GM23248 (cell line): ENCODE results near the gene SHMT1.

Experiments used
- EZH2 ChIP-seq: fragments of 200-600 bp; sonication (generic); IDR thresholded peaks from 2 replicates; pipeline ENCODE4 v1.6.1; 2018; ENCODE audit warnings: antibody characterized with exemption, mild to moderate bottlenecking; ENCODE audit not compliant: insufficient read depth, poor library complexity, severe bottlenecking
- EZH2phosphoT487 ChIP-seq: fragments of 200-600 bp; sonication (generic); IDR thresholded peaks from 2 replicates; pipeline ENCODE4 v1.6.1; 2018; ENCODE audit warnings: antibody characterized with exemption, moderate library complexity, mild to moderate bottlenecking, low read depth; ENCODE audit not compliant: insufficient read depth

- TF ChIP-seq EZH2 (no peak), EZH2phosphoT487 (no peak)
These were observed 14.3 kb upstream of the SHMT1 start, which contains the start of gene EVPLL for GRCh38 chr17:18377437-18378204.
